Measurements from ENCODE around the gene AFDN.
"Not testable (repeated sequence)": the region's sequence is repeated elsewhere in the genome, so short reads cannot be mapped to it uniquely, and the experiment has no call there.

AFDN gene

DNA sequence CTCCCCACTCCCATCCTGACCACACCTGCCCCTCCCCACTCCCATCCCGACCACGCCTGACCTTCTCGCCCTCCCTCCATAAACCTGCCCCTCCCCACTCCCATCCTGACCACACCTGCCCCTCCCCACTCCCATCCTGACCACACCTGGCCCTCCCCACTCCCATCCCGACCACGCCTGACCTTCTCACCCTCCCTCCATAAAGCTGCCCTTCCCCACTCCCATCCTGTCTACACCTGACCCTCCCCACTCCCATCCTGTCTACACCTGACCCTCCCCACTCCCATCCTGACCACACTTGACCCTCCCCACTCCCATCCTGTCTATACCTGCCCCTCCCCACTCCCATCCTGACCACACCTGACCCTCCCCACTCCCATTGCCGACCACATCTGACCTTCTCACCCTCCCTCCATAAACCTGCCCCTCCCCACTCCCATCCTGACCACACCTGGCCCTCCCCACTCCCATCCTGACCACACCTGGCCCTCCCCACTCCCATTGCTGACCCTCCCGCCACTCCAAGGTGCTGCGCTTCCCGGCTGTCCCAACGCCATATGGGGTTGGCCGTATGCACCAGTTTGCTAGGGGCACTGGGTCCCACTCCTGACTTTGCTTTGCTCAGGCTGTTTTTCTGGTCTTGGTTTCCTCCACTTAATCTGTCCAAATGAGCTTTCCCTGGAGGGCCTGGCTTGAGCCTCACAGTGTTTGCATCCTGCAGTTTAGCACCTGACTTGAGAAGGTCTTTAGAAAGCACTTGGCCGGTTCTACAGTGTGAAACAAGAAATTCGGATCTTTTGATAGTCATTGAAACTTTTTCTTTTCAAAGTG, 173.7 kb downstream of the AFDN start:
- no peaks in the 10 kb centered on the region for H3K36me3 ChIP-seq (ENCODE audit: low read depth)
- TF ChIP-seq, protein P1, sequence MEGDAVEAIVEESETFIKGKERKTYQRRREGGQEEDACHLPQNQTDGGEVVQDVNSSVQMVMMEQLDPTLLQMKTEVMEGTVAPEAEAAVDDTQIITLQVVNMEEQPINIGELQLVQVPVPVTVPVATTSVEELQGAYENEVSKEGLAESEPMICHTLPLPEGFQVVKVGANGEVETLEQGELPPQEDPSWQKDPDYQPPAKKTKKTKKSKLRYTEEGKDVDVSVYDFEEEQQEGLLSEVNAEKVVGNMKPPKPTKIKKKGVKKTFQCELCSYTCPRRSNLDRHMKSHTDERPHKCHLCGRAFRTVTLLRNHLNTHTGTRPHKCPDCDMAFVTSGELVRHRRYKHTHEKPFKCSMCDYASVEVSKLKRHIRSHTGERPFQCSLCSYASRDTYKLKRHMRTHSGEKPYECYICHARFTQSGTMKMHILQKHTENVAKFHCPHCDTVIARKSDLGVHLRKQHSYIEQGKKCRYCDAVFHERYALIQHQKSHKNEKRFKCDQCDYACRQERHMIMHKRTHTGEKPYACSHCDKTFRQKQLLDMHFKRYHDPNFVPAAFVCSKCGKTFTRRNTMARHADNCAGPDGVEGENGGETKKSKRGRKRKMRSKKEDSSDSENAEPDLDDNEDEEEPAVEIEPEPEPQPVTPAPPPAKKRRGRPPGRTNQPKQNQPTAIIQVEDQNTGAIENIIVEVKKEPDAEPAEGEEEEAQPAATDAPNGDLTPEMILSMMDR (IDR thresholded peaks at IDR 0.05; ENCODE audit: poor library complexity, severe bottlenecking), result no peak
- no peak overlapping the region for H3K27ac ChIP-seq (ENCODE audit: poor library complexity, severe bottlenecking)
- no peak overlapping the region for H3K4me3 ChIP-seq (ENCODE audit: severe bottlenecking)
- ATAC-seq (ENCODE audit: low read depth) (no peak), DNase-seq (ENCODE audit: low spot score) (no peak)
- H3K9me3 ChIP-seq (ENCODE audit: severe bottlenecking), result no peaks in the 10 kb centered on the region
- no peaks in the 10 kb centered on the region for H3K27me3 ChIP-seq (ENCODE audit: insufficient read depth, poor library complexity, severe bottlenecking)
- H3K4me1 ChIP-seq (ENCODE audit: insufficient read depth, poor library complexity, severe bottlenecking), result no peaks in the 10 kb centered on the region

DNA sequence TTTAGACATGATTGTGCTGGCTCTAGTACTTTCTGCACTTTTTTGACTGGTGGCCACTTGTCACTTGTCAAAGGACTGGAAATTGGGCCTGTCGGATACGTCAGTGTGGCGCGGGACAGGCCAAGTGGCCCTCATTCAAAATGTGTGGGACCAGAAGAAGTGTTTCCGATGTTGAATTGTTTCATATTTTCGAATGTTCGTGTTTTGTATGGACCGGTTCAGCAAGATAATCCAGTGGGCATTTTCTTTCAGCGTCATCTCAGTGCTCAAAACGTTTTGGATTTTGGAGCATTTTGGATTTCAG, 174.3 kb downstream of the AFDN start:
- no peak overlapping the region for H3K4me3 ChIP-seq (ENCODE audit: severe bottlenecking)
- H3K27me3 ChIP-seq (ENCODE audit: insufficient read depth, poor library complexity, severe bottlenecking), result no peaks in the 10 kb centered on the region
- no peaks in the 10 kb centered on the region for H3K4me1 ChIP-seq (ENCODE audit: insufficient read depth, poor library complexity, severe bottlenecking)
- no peaks in the 10 kb centered on the region for H3K36me3 ChIP-seq (ENCODE audit: low read depth)
- no peak for ATAC-seq (ENCODE audit: low read depth)
- DNase-seq (ENCODE audit: low spot score), result no peak
- H3K27ac ChIP-seq (ENCODE audit: poor library complexity, severe bottlenecking), result no peak overlapping the region
- no peaks in the 10 kb centered on the region for H3K9me3 ChIP-seq (ENCODE audit: severe bottlenecking)
- TF ChIP-seq, protein P1 (IDR thresholded peaks at IDR 0.05; ENCODE audit: poor library complexity, severe bottlenecking), result no peak

DNA sequence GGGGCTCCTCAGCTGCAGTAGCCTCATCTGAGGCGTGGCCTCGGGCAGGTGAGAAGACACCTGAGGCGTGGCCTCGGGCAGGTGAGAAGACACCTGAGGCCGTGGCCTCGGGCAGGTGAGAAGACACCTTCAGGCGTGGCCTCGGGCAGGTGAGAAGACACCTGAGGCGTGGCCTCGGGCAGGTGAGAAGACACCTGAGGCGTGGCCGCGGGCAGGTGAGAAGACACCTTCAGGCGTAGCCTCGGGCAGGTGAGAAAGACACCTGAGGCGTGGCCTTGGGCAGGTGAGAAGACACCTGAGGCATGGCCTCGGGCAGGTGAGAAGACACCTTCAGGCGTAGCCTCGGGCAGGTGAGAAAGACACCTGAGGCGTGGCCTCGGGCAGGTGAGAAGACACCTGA, 174.8 kb downstream of the AFDN start:
- H3K9me3 ChIP-seq (ENCODE audit: severe bottlenecking); ATAC-seq (ENCODE audit: low read depth); H3K36me3 ChIP-seq (ENCODE audit: low read depth); H3K4me3 ChIP-seq (ENCODE audit: severe bottlenecking); H3K4me1 ChIP-seq (ENCODE audit: insufficient read depth, poor library complexity, severe bottlenecking); DNase-seq (ENCODE audit: low spot score); H3K27ac ChIP-seq (ENCODE audit: poor library complexity, severe bottlenecking); H3K27me3 ChIP-seq (ENCODE audit: insufficient read depth, poor library complexity, severe bottlenecking): not testable (repeated sequence)

DNA sequence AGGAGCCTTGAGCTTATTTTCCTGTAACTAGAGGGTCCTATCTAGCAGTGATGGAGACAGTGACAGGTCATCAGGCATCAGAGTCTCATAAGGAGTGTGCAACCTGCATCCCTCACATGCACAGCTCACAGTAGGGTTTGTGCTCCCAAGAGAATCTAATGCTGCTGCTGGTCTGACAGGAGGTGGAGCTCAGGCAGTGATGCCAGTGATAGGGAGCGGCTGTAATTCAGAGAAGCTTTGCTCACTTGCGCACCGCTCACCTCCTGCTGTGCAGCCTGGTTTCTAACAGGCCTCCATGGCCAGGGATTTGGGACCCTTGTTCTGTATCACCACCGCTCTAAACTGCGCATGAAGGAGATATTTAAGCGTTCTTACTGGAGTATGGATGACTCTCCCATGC, 176.1 kb downstream of the AFDN start:
- TF ChIP-seq, protein P1 (IDR thresholded peaks at IDR 0.05; ENCODE audit: poor library complexity, severe bottlenecking), result no peak

DNA sequence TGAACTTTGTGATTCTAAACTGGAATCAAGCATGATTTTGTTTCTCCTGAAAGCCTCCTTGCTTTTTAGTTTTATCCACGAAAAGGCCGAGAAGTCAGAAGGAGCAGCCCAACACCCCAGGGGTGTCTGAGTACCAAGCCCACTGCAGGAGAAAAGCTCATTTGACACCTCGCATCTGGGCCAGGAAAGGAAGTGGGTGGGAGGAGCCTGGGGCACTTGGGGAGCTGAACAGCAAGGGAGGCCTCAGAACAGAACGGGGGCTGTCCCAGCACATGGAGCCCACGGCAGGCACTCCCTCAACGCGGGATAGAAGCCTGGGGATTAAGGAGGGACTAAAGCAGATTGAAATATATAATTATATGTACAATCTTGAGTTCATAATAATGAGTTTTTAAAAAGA, 177.3 kb downstream of the AFDN start:
- TF ChIP-seq, protein P1 (IDR thresholded peaks at IDR 0.05; ENCODE audit: poor library complexity, severe bottlenecking), result no peak
- Histone ChIP-seq H3K4me1 (ENCODE audit: insufficient read depth, poor library complexity, severe bottlenecking) (peaks cover 17% of the 10 kb centered on the region), H3K9me3 (ENCODE audit: severe bottlenecking) (no peaks in the 10 kb centered on the region), H3K27me3 (ENCODE audit: insufficient read depth, poor library complexity, severe bottlenecking) (no peaks in the 10 kb centered on the region), H3K36me3 (ENCODE audit: low read depth) (no peaks in the 10 kb centered on the region), H3K27ac (ENCODE audit: poor library complexity, severe bottlenecking) (no peak overlapping the region), H3K4me3 (ENCODE audit: severe bottlenecking) (no peak overlapping the region)
- no peak for DNase-seq (ENCODE audit: low spot score)
- no peak for ATAC-seq (ENCODE audit: low read depth)

More for the DNA sequence above, 176.1 kb downstream of the AFDN start:
- H3K36me3 ChIP-seq (ENCODE audit: low read depth), result no peaks in the 10 kb centered on the region
- peaks cover 9% of the 10 kb centered on the region for H3K4me1 ChIP-seq (ENCODE audit: insufficient read depth, poor library complexity, severe bottlenecking)
- no peaks in the 10 kb centered on the region for H3K27me3 ChIP-seq (ENCODE audit: insufficient read depth, poor library complexity, severe bottlenecking)
- H3K27ac ChIP-seq (ENCODE audit: poor library complexity, severe bottlenecking), result no peak overlapping the region
- DNase-seq (ENCODE audit: low spot score) (peak; percentile 11), ATAC-seq (ENCODE audit: low read depth) (no peak)
- H3K4me3 ChIP-seq (ENCODE audit: severe bottlenecking), result no peak overlapping the region
- no peaks in the 10 kb centered on the region for H3K9me3 ChIP-seq (ENCODE audit: severe bottlenecking)
